GM12892 (cell line): Measurements from ENCODE around the gene SFI1.

Experiments
- POLR2AphosphoS5 ChIP-seq: IDR thresholded peaks from 2 replicates; pipeline ENCODE4 v1.6.1; 2011; ENCODE audit warnings: low read depth, low read length, control low read depth
- TAF1 ChIP-seq: IDR thresholded peaks from 2 replicates; pipeline ENCODE4 v1.6.1; 2011; ENCODE audit warnings: low read depth, mild to moderate bottlenecking, control low read depth, low read length, borderline replicate concordance

DNA sequence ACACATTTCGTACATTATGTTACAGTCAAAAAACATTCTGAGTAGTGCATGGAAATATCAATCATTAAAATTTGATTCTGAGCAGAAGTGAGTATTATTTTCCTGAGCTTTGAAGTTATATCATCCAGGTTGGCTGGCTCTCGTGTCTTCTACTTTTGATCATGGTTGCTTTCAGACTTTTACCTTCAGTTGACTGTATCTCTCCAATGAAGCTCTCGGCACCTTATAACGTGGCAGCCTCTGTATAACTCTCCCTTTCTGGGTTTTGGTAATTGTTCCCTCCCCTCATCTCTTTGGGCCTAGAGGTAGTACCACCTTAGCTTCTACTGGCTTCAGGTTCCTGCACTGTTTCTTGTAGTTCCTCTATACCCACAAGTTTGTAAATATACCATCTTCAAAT is 12.2 kb downstream of the SFI1 start:
- no peak for TF ChIP-seq TAF1
- TF ChIP-seq POLR2AphosphoS5, result no peak
